HS-5 (cell line): ENCODE measurements around the gene EGFL7.

Source experiments
- DNase-seq: peaks from one replicate; pipeline ENCODE4 v3.0.0-alpha.2; 2012; ENCODE audit warnings: low read depth

Gene EGFL7

DNA sequence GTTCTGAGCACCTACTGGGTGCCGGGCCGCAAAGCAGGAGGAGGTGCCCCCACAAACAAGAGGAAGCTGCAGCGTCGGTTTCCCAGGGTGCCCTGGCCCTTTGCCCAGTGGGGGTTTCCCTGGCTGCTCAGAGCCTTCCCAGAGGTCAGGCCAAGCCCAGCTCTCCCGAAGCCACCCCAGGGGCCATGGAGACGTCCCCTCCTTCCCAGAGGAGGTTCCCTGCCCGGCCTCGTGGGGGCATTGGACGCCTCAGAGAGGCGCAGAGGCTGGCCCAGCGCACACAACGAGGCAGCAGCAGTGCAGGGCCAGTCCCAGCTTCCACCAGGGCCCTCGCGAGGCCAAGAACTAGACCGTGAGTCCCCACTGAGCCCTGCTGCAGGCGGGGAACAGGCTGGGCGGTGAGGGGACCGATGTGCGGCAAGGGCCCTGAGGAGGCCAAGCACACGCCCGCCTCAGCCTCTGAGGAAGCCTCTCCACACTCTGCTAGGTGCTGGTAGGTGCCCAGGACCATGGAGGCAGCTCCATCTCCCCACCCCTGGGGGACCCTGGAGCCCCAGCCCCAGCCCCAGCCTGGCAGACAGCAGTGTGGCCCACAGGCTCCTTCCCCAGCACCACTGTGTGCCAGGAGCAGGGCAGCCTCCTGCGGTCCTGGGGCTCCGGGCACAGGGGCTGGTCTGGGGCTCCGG lies 56.6 kb downstream of the EGFL7 start:
- no peak for DNase-seq

DNA sequence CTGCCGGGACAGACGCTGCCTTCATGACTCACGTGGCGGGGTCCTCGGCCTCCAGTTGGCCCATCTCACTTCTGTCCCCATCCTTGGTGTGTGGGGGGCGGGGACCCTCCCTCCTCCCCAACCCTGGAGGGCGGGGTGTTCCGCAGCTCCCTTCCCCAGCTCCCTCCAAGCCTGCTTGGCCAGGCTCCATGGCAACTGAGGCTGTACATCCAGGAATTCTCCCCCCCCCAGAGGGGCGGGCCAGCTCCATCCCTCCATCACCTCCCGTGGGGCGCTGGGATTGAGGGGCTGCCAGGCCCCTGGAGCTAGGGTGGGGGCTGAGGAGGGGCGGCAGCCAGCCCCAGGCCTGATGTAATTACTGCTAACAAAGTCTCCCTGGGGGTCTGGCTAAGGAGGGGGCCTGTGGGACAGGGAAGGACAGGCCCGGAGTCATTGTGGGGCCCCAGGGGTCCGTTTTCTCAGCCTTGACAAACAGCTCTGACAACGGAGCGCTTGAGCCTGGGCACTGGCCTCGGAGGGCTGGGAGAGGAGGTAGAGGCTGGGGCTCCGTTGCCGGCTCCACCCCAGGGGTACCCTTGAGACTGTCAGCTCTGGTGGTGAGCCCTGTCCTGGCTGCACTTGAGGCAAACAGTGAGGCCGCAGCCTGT lies 57.7 kb downstream of the EGFL7 start:
- no peak for DNase-seq

DNA sequence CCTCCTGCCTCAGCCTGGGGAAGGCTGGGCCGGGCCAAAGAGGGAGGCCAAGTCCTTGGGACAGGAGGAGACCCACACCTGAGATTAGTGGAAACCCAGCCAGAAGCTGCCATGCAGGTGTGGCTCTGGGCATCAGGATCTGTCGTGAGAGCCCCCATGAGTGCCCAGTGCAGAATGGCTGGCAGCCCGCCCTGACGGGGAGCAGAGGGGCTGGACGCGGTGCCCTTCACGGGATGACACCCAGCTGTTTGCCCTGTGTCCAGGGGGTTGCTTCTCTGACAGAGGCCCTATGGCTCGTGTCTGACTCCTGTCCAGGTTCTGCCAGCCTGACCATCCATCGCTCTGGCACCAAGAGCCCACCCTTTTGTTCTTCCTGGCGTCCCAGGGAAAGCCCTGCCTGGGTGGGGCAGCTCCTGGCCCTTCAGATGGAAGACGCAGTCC lies 58.2 kb downstream of the EGFL7 start:
- DNase-seq = no peak

DNA sequence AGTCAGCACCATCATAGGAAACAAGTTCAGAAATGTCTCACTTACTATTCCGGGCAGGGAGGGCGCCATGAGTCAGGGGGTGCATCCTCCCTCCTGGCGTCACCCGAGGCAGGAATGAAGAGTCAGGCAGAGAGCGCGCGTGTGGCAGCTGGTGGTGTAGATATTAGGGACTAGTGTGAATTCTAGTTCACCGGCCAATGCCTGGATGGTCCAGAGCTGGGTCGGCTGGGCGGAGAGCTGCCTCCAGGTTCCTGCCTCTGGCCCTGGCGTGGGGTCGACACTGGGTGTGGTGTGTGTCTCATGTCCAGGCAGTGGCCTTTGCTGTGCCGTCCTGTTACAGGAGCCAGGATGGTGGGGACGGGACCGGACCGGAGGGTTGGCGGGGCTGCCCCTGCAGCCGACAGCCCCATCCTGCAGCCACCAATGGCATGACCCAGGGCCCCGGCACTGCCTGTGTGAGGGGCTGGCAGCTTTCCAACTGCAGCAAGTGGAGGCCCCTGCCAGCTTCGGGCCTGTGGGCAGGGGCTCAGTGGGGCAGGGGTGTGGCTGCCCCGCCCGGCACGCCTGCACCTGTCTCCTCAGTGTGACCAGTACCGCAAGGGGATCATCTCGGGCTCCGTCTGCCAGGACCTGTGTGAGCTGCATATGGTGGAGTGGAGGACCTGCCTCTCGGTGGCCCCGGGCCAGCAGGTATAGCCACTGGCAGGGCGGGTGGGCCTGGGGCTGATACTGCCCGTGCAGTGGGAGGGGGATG lies 58.8 kb downstream of the EGFL7 start:
- DNase-seq = no peak
